IPS-18c (cell line): Measurements from ENCODE around the gene EXOSC7.

ENCODE experiments used
- H3K4me3 ChIP-seq: 2 replicates; pipeline ENCODE4 v1.7.0; 2013; ENCODE audit warnings: low read depth, mild to moderate bottlenecking, low read length, moderate library complexity; ENCODE audit not compliant: insufficient read depth
- H3K9me3 ChIP-seq: one replicate; pipeline ENCODE4 v1.6.1; 2013; ENCODE audit warnings: mild to moderate bottlenecking, low read length, moderate library complexity; ENCODE audit not compliant: control insufficient read depth, insufficient read depth

Gene EXOSC7

GRCh38 chr3:45056608-45057301 lies 80.7 kb downstream of the EXOSC7 start:
- no peak overlapping the region for H3K4me3 ChIP-seq
- H3K9me3 ChIP-seq: no peaks in the 10 kb centered on the region

DNA sequence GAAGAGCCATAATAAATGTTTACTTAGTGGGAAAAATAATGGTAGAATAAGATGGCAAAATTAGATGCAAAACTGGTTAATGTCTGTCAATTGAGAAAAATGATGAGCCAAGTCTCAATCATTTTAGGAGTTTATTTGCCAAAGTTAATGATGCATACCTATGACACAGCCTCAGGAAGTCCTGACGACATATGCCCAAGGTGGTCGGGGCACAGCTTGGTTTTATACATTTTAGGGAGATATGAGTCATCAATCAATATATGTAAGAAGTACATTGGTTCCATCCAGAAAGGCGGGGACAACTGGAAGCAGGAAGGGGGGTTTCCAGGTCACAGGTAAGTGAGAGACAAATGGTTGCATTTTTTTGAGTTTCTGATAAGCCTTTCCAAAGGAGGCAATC lies 81.5 kb downstream of the EXOSC7 start:
- no peaks in the 10 kb centered on the region for H3K9me3 ChIP-seq
- no peak overlapping the region for H3K4me3 ChIP-seq

DNA sequence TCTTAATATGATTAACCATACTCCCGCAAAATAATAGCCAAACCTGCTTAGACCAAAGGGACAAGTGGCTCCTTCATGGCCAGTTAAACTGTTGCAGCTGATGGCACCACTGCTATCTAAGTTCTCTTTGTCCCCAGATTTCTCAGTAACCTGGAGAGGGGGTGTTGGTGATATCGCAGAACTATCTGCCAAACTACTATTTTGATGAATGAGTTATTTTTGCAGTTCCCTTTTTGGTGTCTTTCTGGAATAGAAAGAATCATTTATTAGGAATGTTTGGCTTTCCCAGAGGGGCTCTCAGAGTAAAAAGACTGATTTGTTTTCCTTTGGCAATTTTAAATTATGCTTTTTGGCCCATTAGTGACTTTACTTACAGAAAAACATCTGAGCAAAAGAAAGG lies 83.1 kb downstream of the EXOSC7 start:
- no peak overlapping the region for H3K4me3 ChIP-seq
- no peaks in the 10 kb centered on the region for H3K9me3 ChIP-seq

DNA sequence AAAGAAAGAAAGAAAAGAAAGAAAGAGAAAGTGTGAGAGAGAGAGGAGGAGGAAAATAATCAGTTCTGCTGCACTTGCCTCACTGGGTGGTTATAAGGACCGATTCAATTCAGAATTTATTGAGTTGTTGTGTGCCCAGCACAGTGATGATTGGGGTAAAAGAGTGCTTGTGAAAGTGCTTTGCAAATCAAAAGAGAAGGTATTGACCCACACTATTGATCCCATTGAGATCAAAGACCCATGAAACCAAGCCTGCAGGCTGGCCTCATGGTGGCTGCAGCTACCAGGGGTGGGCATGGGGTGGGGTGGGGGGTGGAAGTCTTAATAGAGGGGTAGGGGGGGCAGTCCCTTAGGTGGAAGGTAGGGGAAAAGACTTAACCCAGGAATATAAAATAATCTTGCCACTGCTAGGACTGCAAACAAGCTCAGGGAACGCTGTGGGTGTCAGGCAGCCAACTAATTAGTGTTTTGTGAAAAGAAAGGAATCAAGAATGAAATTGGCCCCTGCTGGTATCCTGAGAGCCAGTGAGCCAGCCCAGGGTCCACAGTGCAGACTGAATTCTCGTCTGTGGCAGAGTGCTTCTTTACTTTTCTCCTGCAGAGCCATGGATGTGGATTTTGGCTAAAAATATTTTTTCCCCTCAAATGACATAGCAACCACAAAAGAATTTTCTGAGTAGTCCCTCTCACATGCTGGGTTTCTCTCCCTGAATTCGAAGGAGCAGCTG lies 84.3 kb downstream of the EXOSC7 start:
- Histone ChIP-seq H3K9me3 (no peaks in the 10 kb centered on the region), H3K4me3 (no peak overlapping the region)
